ENCODE measurements around the gene NOVA2.

DNA sequence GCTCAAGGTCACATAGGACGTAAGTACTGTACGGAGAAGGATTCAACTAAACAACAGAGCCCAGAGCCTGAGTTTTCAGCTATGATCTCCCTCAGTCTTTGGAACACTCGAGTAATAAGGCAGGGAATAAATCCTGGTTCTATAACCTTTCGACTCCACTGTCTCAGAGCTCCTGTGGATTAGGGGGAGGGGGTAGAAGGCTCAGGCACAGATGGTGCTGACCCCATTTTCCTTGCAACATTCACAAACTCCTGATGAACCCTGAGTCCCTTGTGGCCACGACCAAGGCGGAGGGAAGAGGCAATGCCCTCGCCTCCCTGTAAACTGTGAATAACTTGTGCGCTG, 21.4 kb downstream of the NOVA2 start:
- TF ChIP-seq CTCF (IDR thresholded peaks at IDR 0.05) (no peak), POLR2A (IDR thresholded peaks at IDR 0.05; ENCODE audit: low read depth) (no peak), EP300 (IDR thresholded peaks at IDR 0.05) (no peak), POLR2AphosphoS5 (IDR thresholded peaks at IDR 0.05) (no peak)

Measured in esophagus muscularis mucosa (tissue), 4 donors.